HL-60/S4 (cell line): ENCODE data around the gene ZNF487.
"Not testable (repeated sequence)": the region's sequence is repeated elsewhere in the genome, so short reads cannot be mapped to it uniquely, and the experiment has no call there.

Source experiments
- in situ Hi-C: fragments of 300-500 bp; cut with MboI; formaldehyde crosslinking; loops from 2 replicates; pipeline ENCODE4 v1.14.3; 2022; ENCODE audit warnings: low sequenced_read_pairs

The ZNF487 gene

GRCh38 chr10:43403911-43404703, 32.8 kb upstream of the ZNF487 start:
- in situ Hi-C loops = loop anchor here (25.0 kb wide), 1 partner anchor 1558 kb away; the partner anchor contains the start of gene RASSF4

GRCh38 chr10:43404704-43405084, 32.2 kb upstream of the ZNF487 start:
- in situ Hi-C loops = loop anchor here (25.0 kb wide), 1 partner anchor 1558 kb away; the partner anchor contains the start of gene RASSF4

GRCh38 chr10:43407148-43407575, 29.7 kb upstream of the ZNF487 start:
- in situ Hi-C loops = loop anchor here (25.0 kb wide), 1 partner anchor 1555 kb away; the partner anchor contains the start of gene RASSF4

GRCh38 chr10:43407576-43408330, 29.2 kb upstream of the ZNF487 start:
- in situ Hi-C loops = loop anchor here (25.0 kb wide), 1 partner anchor 1555 kb away; the partner anchor contains the start of gene RASSF4

- in situ Hi-C loops = loop anchor here (25.0 kb wide), 1 partner anchor 1554 kb away; the partner anchor contains the start of gene RASSF4
Observed at GRCh38 chr10:43408331-43408709, 28.6 kb upstream of the ZNF487 start.

- in situ Hi-C loops = loop anchor here (25.0 kb wide), 1 partner anchor 1553 kb away; the partner anchor contains the start of gene RASSF4
Observed at GRCh38 chr10:43408710-43409384, 28.1 kb upstream of the ZNF487 start, which contains the start of gene HNRNPF. Gene HNRNPF, minus strand, starts transcription at chr10:43409186. Its CDS starts 21,302 bp downstream, at chr10:43387884.

GRCh38 chr10:43409385-43410109, 27.4 kb upstream of the ZNF487 start:
- in situ Hi-C loops = loop anchor here (25.0 kb wide), 1 partner anchor 1553 kb away; the partner anchor contains the start of gene RASSF4

- in situ Hi-C loops = loop anchor here (25.0 kb wide), 1 partner anchor 1552 kb away; the partner anchor contains the start of gene RASSF4
Observed at GRCh38 chr10:43410345-43410744, 26.6 kb upstream of the ZNF487 start.

GRCh38 chr10:43411536-43411935, 25.4 kb upstream of the ZNF487 start:
- in situ Hi-C loops = loop anchor here (25.0 kb wide), 1 partner anchor 1551 kb away; the partner anchor contains the start of gene RASSF4

GRCh38 chr10:43415544-43415943, 21.4 kb upstream of the ZNF487 start:
- in situ Hi-C loops = loop anchor here (25.0 kb wide), 1 partner anchor 1547 kb away; the partner anchor contains the start of gene RASSF4

- in situ Hi-C loops = loop anchor here (25.0 kb wide), 1 partner anchor 1544 kb away; the partner anchor contains the start of gene RASSF4
Observed at GRCh38 chr10:43417950-43418768, 18.8 kb upstream of the ZNF487 start.

- in situ Hi-C loops = loop anchor here (25.0 kb wide), 1 partner anchor 1542 kb away; the partner anchor contains the start of gene RASSF4
Observed at GRCh38 chr10:43419997-43420368, 16.9 kb upstream of the ZNF487 start.

- in situ Hi-C loops = loop anchor here (25.0 kb wide), 1 partner anchor 1542 kb away; the partner anchor contains the start of gene RASSF4
Observed at GRCh38 chr10:43420369-43421200, 16.3 kb upstream of the ZNF487 start.

- in situ Hi-C loops = loop anchor here (25.0 kb wide), 1 partner anchor 1541 kb away; the partner anchor contains the start of gene RASSF4
Observed at GRCh38 chr10:43421201-43421507, 15.8 kb upstream of the ZNF487 start.

GRCh38 chr10:43421519-43421918, 15.4 kb upstream of the ZNF487 start:
- in situ Hi-C loops = loop anchor here (25.0 kb wide), 1 partner anchor 1541 kb away; the partner anchor contains the start of gene RASSF4

GRCh38 chr10:43421944-43422343, 15.0 kb upstream of the ZNF487 start:
- in situ Hi-C loops = loop anchor here (25.0 kb wide), 1 partner anchor 1540 kb away; the partner anchor contains the start of gene RASSF4

- in situ Hi-C loops = loop anchor here (25.0 kb wide), 1 partner anchor 1538 kb away; the partner anchor contains the start of gene RASSF4
Observed at GRCh38 chr10:43424416-43424815, 12.5 kb upstream of the ZNF487 start.

GRCh38 chr10:43426476-43426875, 10.4 kb upstream of the ZNF487 start:
- in situ Hi-C loops = not testable (repeated sequence)
